K562 (cell line): ENCODE results near the gene CORO1A. TPM values are rescaled to one million over a fixed set of nuclear protein-coding genes. Genes with fewer than 3 reads are reported as not detected.

Experiments used
- ATAC-seq: fragments of 200-7000 bp; cut with Tn5 transposase; 3 replicates; pipeline ENCODE4 v1.9.1; 2020; ENCODE audit warnings: moderate library complexity
- BruUV-seq: library from RNA; stranded (reverse); fragments of 400-500 nt; replicated peaks from 2 replicates; lab custom pipeline; 2021; lab: Mats Ljungman, UMichigan
- CTCF ChIA-PET: fragments of 300-600 bp; formaldehyde crosslinking; extraction: SDS; loops from one replicate; lab custom pipeline; 2021; ENCODE audit warnings: low intra/inter-chr PET ratio; lab: Yijun Ruan, JAX
- POLR2A ChIA-PET: fragments of 300-600, 350-650 bp; sonication (Branson Sonifier 250); formaldehyde crosslinking; extraction: SDS; loops from one replicate; lab custom pipeline; 2021; ENCODE audit warnings: antibody characterized with exemption, inconsistent platforms; lab: Yijun Ruan, JAX
- DNase-seq, 4 experiments: peaks; one replicate each; pipeline versions ENCODE4 v3.0.0 to v3.0.0-alpha.2; 2011 to 2018; ENCODE audit warnings: low spot score in 3 of 4, mixed read lengths in 3 of 4; ENCODE audit errors: extremely low read depth in 1 of 4
- FAIRE-seq: peaks from 2 replicates; lab custom pipeline; 2011; peaks lifted over from hg19 to GRCh38; lab: Jason Lieb, UNC
- H2AFZ ChIP-seq: 2 replicates; pipeline ENCODE4 v1.6.0; 2011; ENCODE audit warnings: low read depth, low read length, control low read depth, inconsistent platforms
- H3K27ac ChIP-seq: fragments of 200-600 bp; 3 replicates; pipeline ENCODE4 v1.8.0; 2011; ENCODE audit warnings: low read depth, mild to moderate bottlenecking, control low read depth, inconsistent platforms, low read length, moderate library complexity, mixed read lengths; ENCODE audit errors: extremely low read depth
- H3K27me3 ChIP-seq, 2 experiments: fragments of 300-600 bp in 1 of 2; 2 replicates in 1 of 2; 3 replicates in 1 of 2; pipeline versions ENCODE4 v1.6.0 to v1.8.0; 2011; ENCODE audit warnings: inconsistent platforms in 2 of 2, low read length in 2 of 2, mild to moderate bottlenecking in 1 of 2, mixed read lengths in 1 of 2, moderate library complexity in 1 of 2; ENCODE audit not compliant: control insufficient read depth in 2 of 2, insufficient read depth in 2 of 2
- H3K36me3 ChIP-seq: fragments of 300-600 bp; 3 replicates; pipeline ENCODE4 v1.8.0; 2011; ENCODE audit warnings: mild to moderate bottlenecking, low read length, inconsistent platforms; ENCODE audit not compliant: control insufficient read depth, insufficient read depth
- H3K4me1 ChIP-seq, 2 experiments: fragments of 200-600 bp in 1 of 2; replicated peaks in 1 of 2; 2 replicates in 1 of 2; 3 replicates in 1 of 2; pipeline versions ENCODE4 v1.5.1 to v1.8.0; 2011; ENCODE audit warnings: inconsistent platforms in 2 of 2, low read length in 2 of 2, mild to moderate bottlenecking in 1 of 2, mixed read lengths in 1 of 2, moderate library complexity in 1 of 2; ENCODE audit not compliant: control insufficient read depth in 2 of 2, insufficient read depth in 2 of 2
- H3K4me2 ChIP-seq: 2 replicates; pipeline ENCODE4 v1.6.1; 2011; ENCODE audit warnings: low read length, control low read depth, inconsistent platforms, mixed read lengths; ENCODE audit not compliant: insufficient read depth
- H3K4me3 ChIP-seq: fragments of 200-600 bp; sonication (generic), shearing (Covaris generic); 2 replicates; pipeline ENCODE4 v1.5.1; 2016; ENCODE audit warnings: control low read depth, inconsistent platforms
- H3K79me2 ChIP-seq: fragments of 200-600 bp; 3 replicates; pipeline ENCODE4 v1.8.0; 2011; ENCODE audit warnings: low read length, inconsistent platforms; ENCODE audit not compliant: control insufficient read depth, insufficient read depth
- H3K9ac ChIP-seq, 2 experiments: 2 replicates each; pipeline versions ENCODE4 v1.6.0 to v1.6.1; 2011; ENCODE audit warnings: low read depth in 2 of 2, low read length in 2 of 2, control low read depth in 1 of 2, inconsistent platforms in 1 of 2, mild to moderate bottlenecking in 1 of 2, mixed read lengths in 1 of 2; ENCODE audit not compliant: insufficient read depth in 1 of 2
- H3K9me1 ChIP-seq: one replicate; pipeline ENCODE4 v1.6.0; 2011; ENCODE audit warnings: inconsistent platforms, mild to moderate bottlenecking, low read length, moderate library complexity; ENCODE audit not compliant: control insufficient read depth, insufficient read depth
- H3K9me3 ChIP-seq: replicated peaks from 2 replicates; pipeline ENCODE4 v1.5.1; 2011; ENCODE audit warnings: low read depth, low read length, inconsistent platforms; ENCODE audit not compliant: control insufficient read depth, insufficient read depth
- H4K20me1 ChIP-seq: replicated peaks from 2 replicates; pipeline ENCODE4 v1.6.1; 2011; ENCODE audit warnings: low read length, inconsistent platforms, mixed read lengths; ENCODE audit not compliant: control insufficient read depth, insufficient read depth
- HNRNPL ChIP-seq: fragments of 200-400 bp; formaldehyde crosslinking; IDR thresholded peaks from 2 replicates; pipeline ENCODE4 v1.6.1; 2017; ENCODE audit warnings: low read depth, mild to moderate bottlenecking, low read length
- MAZ ChIP-seq, 2 experiments: fragments of 450-650 bp in 1 of 2; sonication (generic) in 1 of 2; formaldehyde crosslinking; IDR thresholded peaks in 1 of 2; conservative IDR thresholded peaks in 1 of 2; 2 replicates each; pipeline versions ENCODE4 v1.4.0 to v1.5.0; 2020; ENCODE audit warnings: mild to moderate bottlenecking in 1 of 2, missing genetic modification reagents in 1 of 2
- MTA3 ChIP-seq: fragments of 450-650 bp; formaldehyde crosslinking; IDR thresholded peaks from 2 replicates; pipeline ENCODE4 v1.6.1; 2017; ENCODE audit warnings: mild to moderate bottlenecking, borderline replicate concordance
- SP1 ChIP-seq: sonication (generic); formaldehyde crosslinking; IDR thresholded peaks from 2 replicates; pipeline ENCODE4 v1.8.1; 2022; ENCODE audit warnings: mild to moderate bottlenecking, missing genetic modification reagents
- WGBS: fragments of 100-300 bp; shearing (Covaris generic); methylation state at CpG from one replicate; pipeline ENCODE4 v1.1.6; 2016; ENCODE audit warnings: low coverage, mixed read lengths; ENCODE audit not compliant: insufficient coverage; ENCODE audit errors: missing lambda C conversion rate; 5-methylcytosine and 5-hydroxymethylcytosine counted together
- in situ Hi-C: fragments of 300-500 bp; cut with MboI; formaldehyde crosslinking; loops from 4 replicates; pipeline ENCODE4 v1.15.0; 2018; ENCODE audit warnings: inconsistent platforms, mixed read lengths
- intact Hi-C: fragments of 100-400 bp; cut with micrococcal nuclease; formaldehyde crosslinking; loops from 2 replicates; pipeline ENCODE4 v1.14.2; 2022
- polyA plus RNA-seq, 8 experiments: library from polyadenylated mRNA; depleted of rRNA in 4 of 8; stranded (reverse) in 5 of 8; unstranded in 3 of 8; fragments of >200 nt; fragmentation: Nextera tagmentation in 2 of 8; fragmentation: Illumina TruSeq in 1 of 8; extraction: Ambion mirVana in 2 of 8; extraction: Trizol in 1 of 8; gene quantifications; 2 replicates each; pipeline versions ENCODE4 v1.2.1 to v1.2.3, GENCODE V29; 2011 to 2014; ENCODE audit warnings: inconsistent platforms in 1 of 8, missing spikeins in 1 of 8
- total RNA-seq, 7 experiments: library from RNA; depleted of rRNA in 6 of 7; stranded (reverse); fragments of >200 nt in 6 of 7; fragmentation: Illumina TruSeq in 2 of 7; extraction: Trizol in 2 of 7; gene quantifications; 2 replicates each; pipeline versions ENCODE4 v1.2.1 to v1.2.3, GENCODE V29; 2011 to 2021; ENCODE audit warnings: low replicate concordance in 1 of 7

CORO1A gene
- total and polyA plus RNA-seq, 9 of the 15 experiments (the other 6 are each of a cell fraction or from before 2014, with no cell fraction given), result 0.22 to 23.8 (median 7.6) TPM

DNA sequence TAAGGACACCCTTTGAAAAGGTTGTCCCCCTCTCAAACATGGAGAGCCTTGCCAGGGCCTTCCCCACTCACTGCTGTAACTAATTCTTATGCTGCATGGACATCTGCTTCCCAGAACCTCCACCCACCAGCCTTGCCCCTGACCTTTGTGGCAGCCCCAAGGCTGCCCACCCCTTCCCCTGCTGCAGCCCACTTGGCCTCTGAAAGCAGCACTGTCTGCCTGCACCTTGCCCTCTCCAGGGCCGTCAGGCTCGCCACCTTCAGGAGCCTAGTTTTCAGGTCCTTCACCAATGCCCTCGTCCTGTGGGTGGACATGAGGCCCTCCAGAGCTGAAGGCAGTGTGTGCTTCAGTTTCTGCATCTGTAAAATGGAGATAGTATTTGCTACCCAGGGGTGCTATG lies 2.7 kb upstream of the CORO1A start:
- Histone ChIP-seq H3K4me1 (peaks cover 17 to 33% of the 10 kb centered on the region in 2 experiments), H3K27me3 (no peaks in the 10 kb centered on the region), H3K79me2 (no peaks in the 10 kb centered on the region), H3K27ac (no peak overlapping the region), H4K20me1 (no peaks in the 10 kb centered on the region), H3K36me3 (no peaks in the 10 kb centered on the region), H3K4me3 (no peak overlapping the region), H3K9ac (no peak overlapping the region), H3K4me2 (no peak overlapping the region), H2AFZ (no peak overlapping the region), H3K9me1 (no peaks in the 10 kb centered on the region), H3K9me3 (no peaks in the 10 kb centered on the region)
- intact Hi-C loops, result no loop called here
- POLR2A ChIA-PET, result interaction anchor here (0.6 kb wide), 1 partner anchor 55 kb away, joined by 3 read pairs; no protein-coding TSS in a partner anchor
- no peak for TF ChIP-seq MTA3
- TF ChIP-seq HNRNPL, result no peak
- TF ChIP-seq SP1, result no peak
- TF ChIP-seq MAZ (CRISPR knock-in tag; conservative IDR thresholded peaks at IDR 0.05 in 1 of 2, IDR thresholded peaks at IDR 0.05 in 1 of 2), result no peak
- no peak for ATAC-seq
- no peak for DNase-seq
- FAIRE-seq, result no peak
- BruUV-seq, result no TSS peak
- in situ Hi-C loops, result no loop called here
- 0% methylated on average over 3 of the region's 3 CpGs for WGBS
- CTCF ChIA-PET, result no interaction called here
